AG04450 (cell line): Measurements from ENCODE around the gene SLX9. TPM values are rescaled to one million over a fixed set of nuclear protein-coding genes. Genes with fewer than 3 reads are reported as not detected.

Experiments
- CTCF ChIA-PET: fragments of 300-600, 350-600 bp; formaldehyde crosslinking; extraction: SDS; loops from one replicate; lab custom pipeline; 2022; ENCODE audit warnings: antibody characterized with exemption, inconsistent platforms; lab: Charles Lee
- POLR2A ChIA-PET: fragments of 350-600 bp; formaldehyde crosslinking; extraction: SDS; loops from one replicate; lab custom pipeline; 2021; ENCODE audit warnings: antibody characterized with exemption, inconsistent platforms; lab: Yijun Ruan, JAX
- DNase-seq: peaks from one replicate; pipeline ENCODE4 v3.0.0-alpha.2; 2011; ENCODE audit warnings: low read depth, low spot score
- H3K27ac ChIP-seq: one replicate; pipeline ENCODE4 v1.5.1; 2012; ENCODE audit warnings: low read depth, low read length, control low read depth
- H3K27me3 ChIP-seq: one replicate; pipeline ENCODE4 v1.6.0; 2012; ENCODE audit warnings: low read length; ENCODE audit not compliant: control insufficient read depth, insufficient read depth
- H3K4me3 ChIP-seq: 2 replicates; pipeline ENCODE4 v1.5.1; 2011; ENCODE audit warnings: mild to moderate bottlenecking, low read depth, low read length, control low read depth
- H3K9me3 ChIP-seq: 2 replicates; pipeline ENCODE4 v1.5.1; 2012; ENCODE audit warnings: low read length; ENCODE audit not compliant: control insufficient read depth, insufficient read depth
- CTCF ChIP-seq: IDR thresholded peaks from 2 replicates; pipeline ENCODE4 v1.5.1; 2011; ENCODE audit warnings: low read depth, low read length, control low read depth, inconsistent platforms
- polyA plus RNA-seq: library from polyadenylated mRNA; depleted of rRNA; stranded (reverse); fragments of >200 nt; gene quantifications from 2 replicates; pipeline ENCODE4 v1.2.3, GENCODE V29; 2011

The SLX9 gene
- polyA plus RNA-seq, 1 experiment = 11.4 TPM

- no peak overlapping the region for H3K27ac ChIP-seq
- H3K27me3 ChIP-seq = peaks cover 49% of the 10 kb centered on the region
- TF ChIP-seq CTCF = no peak
- H3K4me3 ChIP-seq = no peak overlapping the region
- ChIA-PET CTCF (no interaction called here), POLR2A (no interaction called here)
- no peak for DNase-seq
- H3K9me3 ChIP-seq = peaks cover 12% of the 10 kb centered on the region; the same call in 1 of the 2 replicates
Measured at GRCh38 chr21:44898011-44898488, 41.8 kb upstream of the SLX9 start.

GRCh38 chr21:44898851-44899767, 40.7 kb upstream of the SLX9 start:
- peaks cover 14% of the 10 kb centered on the region; the same call in 1 of the 2 replicates for H3K9me3 ChIP-seq
- CTCF ChIA-PET = no interaction called here
- POLR2A ChIA-PET = no interaction called here
- H3K27ac ChIP-seq = no peak overlapping the region
- no peak for DNase-seq
- H3K27me3 ChIP-seq = peaks cover 41% of the 10 kb centered on the region
- TF ChIP-seq CTCF = no peak
- H3K4me3 ChIP-seq = no peak overlapping the region

- Histone ChIP-seq H3K4me3 (no peak overlapping the region), H3K27me3 (peaks cover 34% of the 10 kb centered on the region), H3K27ac (no peak overlapping the region), H3K9me3 (peaks cover 17% of the 10 kb centered on the region; the same call in 1 of the 2 replicates)
- ChIA-PET POLR2A (no interaction called here), CTCF (no interaction called here)
- TF ChIP-seq CTCF = no peak
- no peak for DNase-seq
Measured at GRCh38 chr21:44899768-44900558, 39.9 kb upstream of the SLX9 start.

- no peak overlapping the region for H3K4me3 ChIP-seq
- no peak for DNase-seq
- CTCF ChIA-PET = no interaction called here
- H3K27ac ChIP-seq = no peak overlapping the region
- peaks cover 38% of the 10 kb centered on the region for H3K27me3 ChIP-seq
- peaks cover 18% of the 10 kb centered on the region; the same call in 1 of the 2 replicates for H3K9me3 ChIP-seq
- TF ChIP-seq CTCF = no peak
- POLR2A ChIA-PET = no interaction called here
Measured at GRCh38 chr21:44900559-44901251, 39.1 kb upstream of the SLX9 start.
